Sciatic nerve (tissue), 2 donors: ENCODE measurements around the gene DDR2. TPM values are rescaled to one million over a fixed set of nuclear protein-coding genes. Genes with fewer than 3 reads are reported as not detected.

Experiments used
- ATAC-seq: fragments of 200-7000 bp; cut with Tn5 transposase; one replicate; pipeline ENCODE4 v1.9.1; 2020; ENCODE audit warnings: mild to moderate bottlenecking, moderate library complexity
- DNase-seq: peaks from one replicate; pipeline ENCODE4 v3.0.0-alpha.2; 2020; ENCODE audit warnings: low spot score
- intact Hi-C: fragments of 100-400 bp; cut with DNase I; formaldehyde crosslinking; loops from one replicate; pipeline ENCODE4 v1.14.2; 2022
- total RNA-seq: library from RNA; stranded (reverse); fragmentation: NEBNext Ultra II Directional; extraction: Animal tissue kit (Norgen Biotek cat#: 25700); gene quantifications from one replicate; pipeline ENCODE4 v1.2.1, GENCODE V29; 2021
- donor health status: DM: no; HTN: no; CAD: no.
- donor health status: DM: no; HTN: no; CAD: no.

DDR2 gene
- total RNA-seq, 1 donor from 2014 or later, result 132 TPM

- intact Hi-C loops, result no loop called here
- ATAC-seq, result no peak
Measured at GRCh38 chr1:162689745-162690671, 57.7 kb downstream of the DDR2 start.

GRCh38 chr1:162690672-162691434 lies 58.6 kb downstream of the DDR2 start:
- peak; percentile 92 for ATAC-seq
- DNase-seq, result no peak
- intact Hi-C loops, result no loop called here

More at GRCh38 chr1:162689745-162690671, 57.7 kb downstream of the DDR2 start:
- DNase-seq, result no peak

- DNase-seq (no peak), ATAC-seq (no peak)
- intact Hi-C loops, result no loop called here
Measured at GRCh38 chr1:162691999-162692575, 59.8 kb downstream of the DDR2 start.

- DNase-seq, result no peak
- intact Hi-C loops, result no loop called here
- ATAC-seq, result no peak
Measured at GRCh38 chr1:162694911-162695310, 62.6 kb downstream of the DDR2 start.

- no peak for ATAC-seq
- intact Hi-C loops, result no loop called here
Measured at GRCh38 chr1:162695687-162696086, 63.4 kb downstream of the DDR2 start.

GRCh38 chr1:162696286-162696862 lies 64.1 kb downstream of the DDR2 start:
- intact Hi-C loops, result no loop called here
- DNase-seq (peak; percentile 80), ATAC-seq (peak; percentile 97)

More at GRCh38 chr1:162695687-162696086, 63.4 kb downstream of the DDR2 start:
- DNase-seq, result no peak

GRCh38 chr1:162697140-162697895 lies 65.1 kb downstream of the DDR2 start:
- intact Hi-C loops, result no loop called here
- DNase-seq, result no peak

GRCh38 chr1:162699366-162699765 lies 67.1 kb downstream of the DDR2 start:
- intact Hi-C loops, result no loop called here
- ATAC-seq (no peak), DNase-seq (no peak)

More at GRCh38 chr1:162697140-162697895, 65.1 kb downstream of the DDR2 start:
- peak; percentile 31 for ATAC-seq

GRCh38 chr1:162700131-162700530 lies 67.9 kb downstream of the DDR2 start:
- intact Hi-C loops, result no loop called here
- DNase-seq (no peak), ATAC-seq (no peak)

GRCh38 chr1:162701286-162701685 lies 69.0 kb downstream of the DDR2 start:
- DNase-seq (no peak), ATAC-seq (no peak)
- intact Hi-C loops, result no loop called here

GRCh38 chr1:162702628-162703027 lies 70.4 kb downstream of the DDR2 start:
- no peak for ATAC-seq
- DNase-seq, result no peak
- intact Hi-C loops, result no loop called here

GRCh38 chr1:162703708-162704107 lies 71.4 kb downstream of the DDR2 start:
- peak; percentile 36 for ATAC-seq
- intact Hi-C loops, result no loop called here

GRCh38 chr1:162704673-162705424 lies 72.6 kb downstream of the DDR2 start:
- DNase-seq (no peak), ATAC-seq (peak; percentile 85)
- intact Hi-C loops, result no loop called here

More at GRCh38 chr1:162703708-162704107, 71.4 kb downstream of the DDR2 start:
- no peak for DNase-seq

- ATAC-seq (no peak), DNase-seq (no peak)
- intact Hi-C loops, result no loop called here
Measured at GRCh38 chr1:162706003-162706402, 73.7 kb downstream of the DDR2 start.

GRCh38 chr1:162706606-162707005 lies 74.3 kb downstream of the DDR2 start:
- DNase-seq, result no peak
- ATAC-seq, result no peak
- intact Hi-C loops, result no loop called here

GRCh38 chr1:162708286-162708685 lies 76.0 kb downstream of the DDR2 start:
- intact Hi-C loops, result no loop called here
- no peak for DNase-seq
- no peak for ATAC-seq

GRCh38 chr1:162709132-162709860 lies 77.0 kb downstream of the DDR2 start:
- intact Hi-C loops, result no loop called here

More at GRCh38 chr1:162709132-162709860, 77.0 kb downstream of the DDR2 start:
- DNase-seq (no peak), ATAC-seq (no peak)
